Erythroblast (primary cell): ENCODE data around the gene TRAF1.

Experiments
- GATA1 ChIP-seq: IDR thresholded peaks from 2 replicates; pipeline ENCODE4 v1.6.1; 2011; ENCODE audit warnings: low read depth, mild to moderate bottlenecking, control low read depth, low read length, moderate library complexity
- POLR2A ChIP-seq: IDR thresholded peaks from 2 replicates; pipeline ENCODE4 v1.6.1; 2011; ENCODE audit warnings: mild to moderate bottlenecking, low read length

- TF ChIP-seq POLR2A: no peak
- no peak for TF ChIP-seq GATA1
These were observed 5.7 kb upstream of the TRAF1 start for GRCh38 chr9:120932086-120932823.
